Body of pancreas (tissue), 4 donors: ENCODE measurements around the gene MRPL27.

Source experiments
- CTCF ChIP-seq, 7 experiments: fragments of 450-650 bp in 4 of 7; fragments of 200-600 bp in 3 of 7; sonication (generic) in 3 of 7; IDR thresholded peaks; one replicate each; pipeline ENCODE4 v1.5.1; 2016 to 2019; ENCODE audit warnings: antibody characterized with exemption in 7 of 7
- POLR2A ChIP-seq, 3 donors: fragments of 450-650 bp; IDR thresholded peaks; one replicate each; pipeline ENCODE4 v1.6.1; 2016; ENCODE audit warnings: antibody characterized with exemption in 3 of 3, mild to moderate bottlenecking in 2 of 3

- TF ChIP-seq POLR2A (IDR thresholded peaks at IDR 0.05) (no peak), CTCF (IDR thresholded peaks at IDR 0.05) (no peak)
These were observed 2.9 kb downstream of the MRPL27 start for GRCh38 chr17:50370052-50370451.
